Measurements from ENCODE around the gene TMEM178B.

The TMEM178B gene

DNA sequence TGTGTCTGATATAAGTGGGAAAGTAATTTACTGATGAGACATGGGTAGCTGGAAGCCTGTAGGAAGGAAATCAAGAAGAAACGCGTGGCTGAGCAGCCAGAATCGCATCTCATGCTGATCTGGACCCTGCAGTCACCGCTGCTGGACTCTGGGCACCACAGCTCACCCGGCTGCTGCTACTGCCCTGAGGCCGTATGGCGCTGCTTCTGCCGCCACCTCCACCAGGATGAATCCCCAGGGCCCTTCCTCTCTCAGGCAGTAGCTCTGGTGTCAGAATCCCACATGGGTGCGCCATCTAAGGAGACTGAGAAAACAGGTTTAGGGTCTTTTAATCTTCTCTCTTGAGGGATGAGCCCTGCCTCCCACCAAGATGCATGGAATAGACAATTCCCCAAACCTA lies 407.1 kb downstream of the TMEM178B start (continued):
- TF ChIP-seq, protein P1, sequence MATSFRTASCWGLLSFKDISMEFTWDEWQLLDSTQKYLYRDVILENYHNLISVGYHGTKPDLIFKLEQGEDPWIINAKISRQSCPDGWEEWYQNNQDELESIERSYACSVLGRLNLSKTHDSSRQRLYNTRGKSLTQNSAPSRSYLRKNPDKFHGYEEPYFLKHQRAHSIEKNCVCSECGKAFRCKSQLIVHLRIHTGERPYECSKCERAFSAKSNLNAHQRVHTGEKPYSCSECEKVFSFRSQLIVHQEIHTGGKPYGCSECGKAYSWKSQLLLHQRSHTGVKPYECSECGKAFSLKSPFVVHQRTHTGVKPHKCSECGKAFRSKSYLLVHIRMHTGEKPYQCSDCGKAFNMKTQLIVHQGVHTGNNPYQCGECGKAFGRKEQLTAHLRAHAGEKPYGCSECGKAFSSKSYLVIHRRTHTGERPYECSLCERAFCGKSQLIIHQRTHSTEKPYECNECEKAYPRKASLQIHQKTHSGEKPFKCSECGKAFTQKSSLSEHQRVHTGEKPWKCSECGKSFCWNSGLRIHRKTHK (tag by site-specific recombination; IDR thresholded peaks at IDR 0.05) = no peak
- no peak for TF ChIP-seq TCF7L2 (IDR thresholded peaks at IDR 0.05; ENCODE audit: borderline replicate concordance, low read depth, low read length)
- TF ChIP-seq, protein P2, sequence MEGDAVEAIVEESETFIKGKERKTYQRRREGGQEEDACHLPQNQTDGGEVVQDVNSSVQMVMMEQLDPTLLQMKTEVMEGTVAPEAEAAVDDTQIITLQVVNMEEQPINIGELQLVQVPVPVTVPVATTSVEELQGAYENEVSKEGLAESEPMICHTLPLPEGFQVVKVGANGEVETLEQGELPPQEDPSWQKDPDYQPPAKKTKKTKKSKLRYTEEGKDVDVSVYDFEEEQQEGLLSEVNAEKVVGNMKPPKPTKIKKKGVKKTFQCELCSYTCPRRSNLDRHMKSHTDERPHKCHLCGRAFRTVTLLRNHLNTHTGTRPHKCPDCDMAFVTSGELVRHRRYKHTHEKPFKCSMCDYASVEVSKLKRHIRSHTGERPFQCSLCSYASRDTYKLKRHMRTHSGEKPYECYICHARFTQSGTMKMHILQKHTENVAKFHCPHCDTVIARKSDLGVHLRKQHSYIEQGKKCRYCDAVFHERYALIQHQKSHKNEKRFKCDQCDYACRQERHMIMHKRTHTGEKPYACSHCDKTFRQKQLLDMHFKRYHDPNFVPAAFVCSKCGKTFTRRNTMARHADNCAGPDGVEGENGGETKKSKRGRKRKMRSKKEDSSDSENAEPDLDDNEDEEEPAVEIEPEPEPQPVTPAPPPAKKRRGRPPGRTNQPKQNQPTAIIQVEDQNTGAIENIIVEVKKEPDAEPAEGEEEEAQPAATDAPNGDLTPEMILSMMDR (tag by site-specific recombination; IDR thresholded peaks at IDR 0.05) = no peak
- TF ChIP-seq ZNF571 (tag by site-specific recombination; IDR thresholded peaks at IDR 0.05) = no peak
- no peak for TF ChIP-seq ZNF654 (tag by site-specific recombination; IDR thresholded peaks at IDR 0.05; ENCODE audit: low read depth)
- TF ChIP-seq, protein P3, sequence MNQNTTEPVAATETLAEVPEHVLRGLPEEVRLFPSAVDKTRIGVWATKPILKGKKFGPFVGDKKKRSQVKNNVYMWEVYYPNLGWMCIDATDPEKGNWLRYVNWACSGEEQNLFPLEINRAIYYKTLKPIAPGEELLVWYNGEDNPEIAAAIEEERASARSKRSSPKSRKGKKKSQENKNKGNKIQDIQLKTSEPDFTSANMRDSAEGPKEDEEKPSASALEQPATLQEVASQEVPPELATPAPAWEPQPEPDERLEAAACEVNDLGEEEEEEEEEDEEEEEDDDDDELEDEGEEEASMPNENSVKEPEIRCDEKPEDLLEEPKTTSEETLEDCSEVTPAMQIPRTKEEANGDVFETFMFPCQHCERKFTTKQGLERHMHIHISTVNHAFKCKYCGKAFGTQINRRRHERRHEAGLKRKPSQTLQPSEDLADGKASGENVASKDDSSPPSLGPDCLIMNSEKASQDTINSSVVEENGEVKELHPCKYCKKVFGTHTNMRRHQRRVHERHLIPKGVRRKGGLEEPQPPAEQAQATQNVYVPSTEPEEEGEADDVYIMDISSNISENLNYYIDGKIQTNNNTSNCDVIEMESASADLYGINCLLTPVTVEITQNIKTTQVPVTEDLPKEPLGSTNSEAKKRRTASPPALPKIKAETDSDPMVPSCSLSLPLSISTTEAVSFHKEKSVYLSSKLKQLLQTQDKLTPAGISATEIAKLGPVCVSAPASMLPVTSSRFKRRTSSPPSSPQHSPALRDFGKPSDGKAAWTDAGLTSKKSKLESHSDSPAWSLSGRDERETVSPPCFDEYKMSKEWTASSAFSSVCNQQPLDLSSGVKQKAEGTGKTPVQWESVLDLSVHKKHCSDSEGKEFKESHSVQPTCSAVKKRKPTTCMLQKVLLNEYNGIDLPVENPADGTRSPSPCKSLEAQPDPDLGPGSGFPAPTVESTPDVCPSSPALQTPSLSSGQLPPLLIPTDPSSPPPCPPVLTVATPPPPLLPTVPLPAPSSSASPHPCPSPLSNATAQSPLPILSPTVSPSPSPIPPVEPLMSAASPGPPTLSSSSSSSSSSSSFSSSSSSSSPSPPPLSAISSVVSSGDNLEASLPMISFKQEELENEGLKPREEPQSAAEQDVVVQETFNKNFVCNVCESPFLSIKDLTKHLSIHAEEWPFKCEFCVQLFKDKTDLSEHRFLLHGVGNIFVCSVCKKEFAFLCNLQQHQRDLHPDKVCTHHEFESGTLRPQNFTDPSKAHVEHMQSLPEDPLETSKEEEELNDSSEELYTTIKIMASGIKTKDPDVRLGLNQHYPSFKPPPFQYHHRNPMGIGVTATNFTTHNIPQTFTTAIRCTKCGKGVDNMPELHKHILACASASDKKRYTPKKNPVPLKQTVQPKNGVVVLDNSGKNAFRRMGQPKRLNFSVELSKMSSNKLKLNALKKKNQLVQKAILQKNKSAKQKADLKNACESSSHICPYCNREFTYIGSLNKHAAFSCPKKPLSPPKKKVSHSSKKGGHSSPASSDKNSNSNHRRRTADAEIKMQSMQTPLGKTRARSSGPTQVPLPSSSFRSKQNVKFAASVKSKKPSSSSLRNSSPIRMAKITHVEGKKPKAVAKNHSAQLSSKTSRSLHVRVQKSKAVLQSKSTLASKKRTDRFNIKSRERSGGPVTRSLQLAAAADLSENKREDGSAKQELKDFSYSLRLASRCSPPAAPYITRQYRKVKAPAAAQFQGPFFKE (tag by site-specific recombination; IDR thresholded peaks at IDR 0.05; ENCODE audit: borderline replicate concordance) = no peak
- no peak for TF ChIP-seq ZBTB48 (tag by site-specific recombination; IDR thresholded peaks at IDR 0.05)

DNA sequence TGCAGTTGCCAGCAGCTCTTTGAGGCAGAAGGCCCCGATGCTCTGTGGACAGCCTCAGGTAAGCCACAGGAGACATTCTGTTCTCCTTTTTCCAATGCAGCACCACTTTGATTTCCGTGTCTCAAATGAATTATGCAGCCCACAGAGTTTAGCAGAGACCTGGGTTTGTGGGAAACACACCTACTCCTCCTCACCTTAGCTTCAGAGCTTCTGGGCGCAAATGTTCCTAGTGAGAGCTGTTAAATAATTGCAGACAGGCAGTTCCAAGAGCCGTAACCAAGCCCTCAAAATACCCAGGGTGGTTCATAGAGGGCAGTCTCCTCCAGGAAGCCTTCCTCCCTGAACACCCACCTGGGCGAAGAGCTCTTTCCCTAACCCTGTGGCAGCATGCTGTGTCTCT lies 408.1 kb downstream of the TMEM178B start:
- H3K27ac ChIP-seq (ENCODE audit: extremely low read depth, low read depth, low read length) = no peak overlapping the region
- CTCF ChIA-PET = interaction anchor here (0.6 kb wide), 1 partner anchor 157 kb away, joined by 3 read pairs; no protein-coding TSS in a partner anchor
- no peaks in the 10 kb centered on the region for H3K36me3 ChIP-seq (ENCODE audit: control insufficient read depth in 2 of 2, insufficient read depth in 1 of 2, low read length in 2 of 2)
- H3K4me3 ChIP-seq (ENCODE audit: low read depth, low read length) = no peak overlapping the region
- H3K9me3 ChIP-seq (ENCODE audit: control insufficient read depth, insufficient read depth, low read depth, low read length) = no peaks in the 10 kb centered on the region
- TF ChIP-seq, protein P4, sequence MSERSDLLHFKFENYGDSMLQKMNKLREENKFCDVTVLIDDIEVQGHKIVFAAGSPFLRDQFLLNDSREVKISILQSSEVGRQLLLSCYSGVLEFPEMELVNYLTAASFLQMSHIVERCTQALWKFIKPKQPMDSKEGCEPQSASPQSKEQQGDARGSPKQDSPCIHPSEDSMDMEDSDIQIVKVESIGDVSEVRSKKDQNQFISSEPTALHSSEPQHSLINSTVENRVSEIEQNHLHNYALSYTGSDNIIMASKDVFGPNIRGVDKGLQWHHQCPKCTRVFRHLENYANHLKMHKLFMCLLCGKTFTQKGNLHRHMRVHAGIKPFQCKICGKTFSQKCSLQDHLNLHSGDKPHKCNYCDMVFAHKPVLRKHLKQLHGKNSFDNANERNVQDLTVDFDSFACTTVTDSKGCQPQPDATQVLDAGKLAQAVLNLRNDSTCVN (tag by site-specific recombination; optimal IDR thresholded peaks at IDR 0.05) = no peak
- TF ChIP-seq, protein P5, sequence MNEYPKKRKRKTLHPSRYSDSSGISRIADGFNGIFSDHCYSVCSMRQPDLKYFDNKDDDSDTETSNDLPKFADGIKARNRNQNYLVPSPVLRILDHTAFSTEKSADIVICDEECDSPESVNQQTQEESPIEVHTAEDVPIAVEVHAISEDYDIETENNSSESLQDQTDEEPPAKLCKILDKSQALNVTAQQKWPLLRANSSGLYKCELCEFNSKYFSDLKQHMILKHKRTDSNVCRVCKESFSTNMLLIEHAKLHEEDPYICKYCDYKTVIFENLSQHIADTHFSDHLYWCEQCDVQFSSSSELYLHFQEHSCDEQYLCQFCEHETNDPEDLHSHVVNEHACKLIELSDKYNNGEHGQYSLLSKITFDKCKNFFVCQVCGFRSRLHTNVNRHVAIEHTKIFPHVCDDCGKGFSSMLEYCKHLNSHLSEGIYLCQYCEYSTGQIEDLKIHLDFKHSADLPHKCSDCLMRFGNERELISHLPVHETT (tag by site-specific recombination; IDR thresholded peaks at IDR 0.05) = no peak
- TF ChIP-seq ZFP3 (tag by site-specific recombination; IDR thresholded peaks at IDR 0.05; ENCODE audit: low read depth) = no peak
- TF ChIP-seq ZNF623 (tag by site-specific recombination; IDR thresholded peaks at IDR 0.05) = no peak
- TF ChIP-seq ZNF133 (tag by site-specific recombination; IDR thresholded peaks at IDR 0.05) = no peak
- no peak for TF ChIP-seq RBAK (tag by site-specific recombination; IDR thresholded peaks at IDR 0.05)
- POLR2A ChIA-PET = interaction anchor here (0.5 kb wide), 1 partner anchor 45 kb away, joined by 3 read pairs; no protein-coding TSS in a partner anchor
- H3K4me1 ChIP-seq (ENCODE audit: control insufficient read depth, insufficient read depth, low read length) = no peaks in the 10 kb centered on the region
